A673 (cell line): ENCODE data around the gene LMO7.

Experiments used
- EZH2 ChIP-seq: fragments of 200-600 bp; sonication (generic); IDR thresholded peaks from 2 replicates; pipeline ENCODE4 v1.6.1; 2017; ENCODE audit warnings: borderline replicate concordance, low read depth, mild to moderate bottlenecking, mixed read lengths, antibody characterized with exemption, low read length; ENCODE audit not compliant: poor library complexity, severe bottlenecking
- TF ChIP-seq, protein P1 (sequence below): fragments of 300-800, 200-600 bp; sonication (generic); conservative IDR thresholded peaks from 2 replicates; pipeline ENCODE4 v1.5.1; 2017; ENCODE audit warnings: low read depth, mild to moderate bottlenecking, antibody characterized with exemption, low read length, moderate library complexity, mixed read lengths

DNA sequence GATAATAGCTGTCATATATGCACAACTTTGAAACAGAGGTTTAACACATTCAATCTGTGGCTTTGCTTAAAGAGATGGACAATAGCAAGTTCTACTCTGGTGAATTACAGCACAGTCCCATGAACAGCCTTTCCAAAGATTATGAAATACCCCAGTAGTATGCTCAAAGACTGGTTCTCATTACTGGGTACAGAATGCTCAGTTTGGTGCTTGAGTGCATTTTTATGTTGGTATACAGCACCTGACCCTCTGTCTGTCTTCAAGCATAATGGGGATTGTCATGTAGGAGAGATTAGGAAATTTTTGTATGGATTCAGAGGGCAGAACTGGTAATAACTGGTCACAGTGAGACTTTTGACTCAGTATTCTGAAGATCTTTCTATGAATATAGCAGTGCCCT is 7.6 kb downstream of the LMO7 start:
- TF ChIP-seq, protein P1, sequence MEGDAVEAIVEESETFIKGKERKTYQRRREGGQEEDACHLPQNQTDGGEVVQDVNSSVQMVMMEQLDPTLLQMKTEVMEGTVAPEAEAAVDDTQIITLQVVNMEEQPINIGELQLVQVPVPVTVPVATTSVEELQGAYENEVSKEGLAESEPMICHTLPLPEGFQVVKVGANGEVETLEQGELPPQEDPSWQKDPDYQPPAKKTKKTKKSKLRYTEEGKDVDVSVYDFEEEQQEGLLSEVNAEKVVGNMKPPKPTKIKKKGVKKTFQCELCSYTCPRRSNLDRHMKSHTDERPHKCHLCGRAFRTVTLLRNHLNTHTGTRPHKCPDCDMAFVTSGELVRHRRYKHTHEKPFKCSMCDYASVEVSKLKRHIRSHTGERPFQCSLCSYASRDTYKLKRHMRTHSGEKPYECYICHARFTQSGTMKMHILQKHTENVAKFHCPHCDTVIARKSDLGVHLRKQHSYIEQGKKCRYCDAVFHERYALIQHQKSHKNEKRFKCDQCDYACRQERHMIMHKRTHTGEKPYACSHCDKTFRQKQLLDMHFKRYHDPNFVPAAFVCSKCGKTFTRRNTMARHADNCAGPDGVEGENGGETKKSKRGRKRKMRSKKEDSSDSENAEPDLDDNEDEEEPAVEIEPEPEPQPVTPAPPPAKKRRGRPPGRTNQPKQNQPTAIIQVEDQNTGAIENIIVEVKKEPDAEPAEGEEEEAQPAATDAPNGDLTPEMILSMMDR: no peak
- TF ChIP-seq EZH2: no peak
